ENCODE data around the gene ZNF618. TPM values are rescaled to one million over a fixed set of nuclear protein-coding genes. Genes with fewer than 3 reads are reported as not detected.

ZNF618 gene
- polyA plus RNA-seq, 1 experiment = 8.7 TPM

DNA sequence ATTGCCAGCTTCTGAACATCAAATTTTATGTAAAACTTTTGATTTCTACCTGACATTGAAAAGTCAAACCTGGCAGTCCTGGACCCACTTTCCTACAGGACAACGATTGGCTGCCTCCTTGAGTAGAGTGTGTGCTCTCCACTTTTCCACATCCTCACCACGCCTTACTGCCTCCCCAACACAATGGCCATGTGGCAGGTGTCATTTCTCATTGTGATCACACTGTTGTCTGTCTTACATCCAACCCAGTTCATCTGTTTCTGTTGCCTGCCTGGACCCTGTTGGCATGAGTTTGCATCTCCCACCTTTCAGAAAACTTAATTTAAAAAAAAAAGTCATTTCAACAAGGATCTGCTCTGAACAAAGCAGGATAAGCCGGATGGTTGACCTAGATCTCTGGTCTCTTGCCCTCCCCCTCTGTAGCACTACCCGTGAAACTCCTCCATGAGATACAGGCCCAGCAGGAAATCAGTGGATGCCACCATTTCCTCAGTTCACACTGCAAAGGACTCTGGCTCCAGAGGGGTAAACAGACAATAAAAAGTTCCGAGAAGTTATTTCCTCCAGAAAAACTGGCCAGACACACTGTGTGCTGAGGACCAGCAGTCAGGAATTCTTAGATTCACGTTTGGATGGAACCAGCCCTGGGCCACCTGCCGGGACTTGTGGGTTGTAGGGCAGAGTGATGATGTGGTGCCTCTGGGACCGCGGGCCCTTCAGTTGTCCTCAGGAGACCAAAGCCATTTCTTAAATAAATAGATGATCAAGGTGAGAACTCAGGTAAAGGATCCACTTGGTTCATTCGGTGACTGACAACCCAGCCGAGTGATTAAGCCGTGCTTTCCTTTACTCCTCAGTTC, 153.4 kb downstream of the ZNF618 start:
- Histone ChIP-seq H3K4me3 (ENCODE audit: low read depth, low read length) (no peak overlapping the region), H3K27me3 (ENCODE audit: control insufficient read depth, insufficient read depth, low read length) (no peaks in the 10 kb centered on the region), H3K27ac (ENCODE audit: low read depth, low read length) (no peak overlapping the region), H3K9me3 (ENCODE audit: control insufficient read depth, insufficient read depth, low read length) (no peaks in the 10 kb centered on the region)
- TF ChIP-seq CTCF (IDR thresholded peaks at IDR 0.05; ENCODE audit: low read depth, low read length) = no peak
- no peak for DNase-seq (ENCODE audit: low read depth, low spot score)
- ChIA-PET CTCF (no interaction called here), POLR2A (no interaction called here)

DNA sequence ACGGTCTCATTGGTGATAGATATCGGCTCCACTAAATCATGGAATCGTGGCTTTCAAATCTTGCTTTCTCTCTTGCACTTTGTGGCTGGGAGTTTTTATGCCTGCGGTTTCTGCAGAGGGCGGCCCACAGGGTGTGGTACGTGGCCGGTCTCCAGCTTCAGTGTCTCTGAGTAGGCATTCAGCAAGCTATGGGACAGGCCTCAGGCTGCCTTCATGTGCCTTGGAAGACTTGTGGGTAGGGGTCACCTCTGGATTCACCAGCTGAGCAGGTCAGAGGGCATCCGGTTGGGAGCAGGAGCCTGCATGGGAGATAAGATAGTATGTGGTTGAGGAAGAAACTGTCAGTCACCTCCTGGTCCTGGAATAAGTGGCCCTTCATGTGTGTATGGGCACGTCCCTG, 154.3 kb downstream of the ZNF618 start:
- H3K4me3 ChIP-seq (ENCODE audit: low read depth, low read length) = no peak overlapping the region
- DNase-seq (ENCODE audit: low read depth, low spot score) = no peak
- no peak overlapping the region for H3K27ac ChIP-seq (ENCODE audit: low read depth, low read length)
- TF ChIP-seq CTCF (IDR thresholded peaks at IDR 0.05; ENCODE audit: low read depth, low read length) = no peak
- H3K9me3 ChIP-seq (ENCODE audit: control insufficient read depth, insufficient read depth, low read length) = no peaks in the 10 kb centered on the region
- ChIA-PET CTCF (no interaction called here), POLR2A (no interaction called here)
- no peaks in the 10 kb centered on the region for H3K27me3 ChIP-seq (ENCODE audit: control insufficient read depth, insufficient read depth, low read length)

DNA sequence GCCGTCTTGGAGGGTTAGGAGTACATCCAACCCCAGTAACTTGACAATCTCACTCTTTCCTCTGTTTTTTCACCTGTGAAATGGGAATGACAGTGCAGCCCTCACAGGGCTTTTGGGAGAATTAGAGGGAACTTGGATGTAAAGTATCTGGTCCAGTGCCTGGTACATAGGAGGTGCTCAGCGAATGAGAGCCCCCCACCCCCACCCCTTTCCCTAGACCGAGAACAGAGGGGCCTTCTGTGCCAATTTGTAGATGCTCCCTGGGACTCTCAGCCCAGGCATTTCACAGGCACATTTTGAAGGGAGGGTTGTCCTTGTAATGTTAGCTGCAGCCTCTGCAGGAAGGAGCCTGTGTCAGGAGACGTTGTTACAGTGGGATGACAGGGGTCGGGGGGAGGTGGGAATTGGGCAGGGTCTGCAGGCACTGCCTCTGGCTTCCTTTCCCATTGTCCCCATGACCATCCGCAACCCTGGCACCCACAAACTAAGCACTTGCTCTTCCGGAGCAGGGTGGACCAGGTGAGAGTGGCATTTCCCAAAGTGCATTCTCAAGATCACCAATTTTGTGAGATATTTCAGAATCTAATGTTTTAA, 155.0 kb downstream of the ZNF618 start:
- no peak for DNase-seq (ENCODE audit: low read depth, low spot score)
- TF ChIP-seq CTCF (IDR thresholded peaks at IDR 0.05; ENCODE audit: low read depth, low read length) = no peak
- Histone ChIP-seq H3K27ac (ENCODE audit: low read depth, low read length) (no peak overlapping the region), H3K4me3 (ENCODE audit: low read depth, low read length) (no peak overlapping the region), H3K9me3 (ENCODE audit: control insufficient read depth, insufficient read depth, low read length) (no peaks in the 10 kb centered on the region), H3K27me3 (ENCODE audit: control insufficient read depth, insufficient read depth, low read length) (no peaks in the 10 kb centered on the region)
- CTCF ChIA-PET = no interaction called here
- POLR2A ChIA-PET = no interaction called here

- POLR2A ChIA-PET = no interaction called here
- Histone ChIP-seq H3K4me3 (ENCODE audit: low read depth, low read length) (no peak overlapping the region), H3K9me3 (ENCODE audit: control insufficient read depth, insufficient read depth, low read length) (no peaks in the 10 kb centered on the region), H3K27ac (ENCODE audit: low read depth, low read length) (no peak overlapping the region), H3K27me3 (ENCODE audit: control insufficient read depth, insufficient read depth, low read length) (no peaks in the 10 kb centered on the region)
- TF ChIP-seq CTCF (IDR thresholded peaks at IDR 0.05; ENCODE audit: low read depth, low read length) = no peak
- no peak for DNase-seq (ENCODE audit: low read depth, low spot score)
- CTCF ChIA-PET = interaction anchor here (0.7 to 1.7 kb wide), 5 partner anchors 38 to 351 kb away, joined by 3 to 8 read pairs (median 3); no protein-coding TSS in a partner anchor
Observed at GRCh38 chr9:114031948-114032840, 156.1 kb downstream of the ZNF618 start.
